Ishikawa (cell line): ENCODE data around the gene RNF115.

ENCODE experiments used
- CEBPB ChIP-seq: IDR thresholded peaks from 2 replicates; pipeline ENCODE4 v1.6.1; 2012
- CREB1 ChIP-seq: IDR thresholded peaks from 2 replicates; pipeline ENCODE4 v1.6.1; 2012; ENCODE audit warnings: low read depth
- EGR1 ChIP-seq: IDR thresholded peaks from 2 replicates; pipeline ENCODE4 v1.6.1; 2012
- EP300 ChIP-seq: IDR thresholded peaks from 2 replicates; pipeline ENCODE4 v1.6.1; 2012; ENCODE audit warnings: borderline replicate concordance
- FOXM1 ChIP-seq: IDR thresholded peaks from 2 replicates; pipeline ENCODE4 v1.6.1; 2012; ENCODE audit warnings: low read depth, borderline replicate concordance
- MAX ChIP-seq: IDR thresholded peaks from 2 replicates; pipeline ENCODE4 v1.6.1; 2012
- NFIC ChIP-seq: IDR thresholded peaks from 2 replicates; pipeline ENCODE4 v1.6.1; 2012
- RAD21 ChIP-seq: IDR thresholded peaks from 2 replicates; pipeline ENCODE4 v1.6.1; 2012; ENCODE audit warnings: low read depth
- REST ChIP-seq: IDR thresholded peaks from 2 replicates; pipeline ENCODE4 v1.6.1; 2012; ENCODE audit warnings: low read depth, mild to moderate bottlenecking
- TAF1 ChIP-seq: IDR thresholded peaks from 2 replicates; pipeline ENCODE4 v1.6.1; 2012; ENCODE audit warnings: low read depth, mild to moderate bottlenecking
- TCF12 ChIP-seq: IDR thresholded peaks from 2 replicates; pipeline ENCODE4 v1.6.1; 2012; ENCODE audit warnings: low read depth
- TEAD4 ChIP-seq: IDR thresholded peaks from 2 replicates; pipeline ENCODE4 v1.6.1; 2012
- USF1 ChIP-seq: IDR thresholded peaks from 2 replicates; pipeline ENCODE4 v1.6.1; 2012
- YY1 ChIP-seq: IDR thresholded peaks from 2 replicates; pipeline ENCODE4 v1.6.1; 2012; ENCODE audit warnings: low read depth
- ZBTB7A ChIP-seq: IDR thresholded peaks from 2 replicates; pipeline ENCODE4 v1.6.1; 2012; ENCODE audit warnings: low read depth

RNF115 gene

GRCh38 chr1:145740269-145740668, 83.6 kb downstream of the RNF115 start:
- TF ChIP-seq RAD21 (no peak), FOXM1 (no peak), EP300 (no peak), ZBTB7A (no peak), EGR1 (no peak), USF1 (no peak), MAX (no peak), TCF12 (no peak)

- TF ChIP-seq TCF12 (no peak), USF1 (no peak), EGR1 (no peak), TEAD4 (no peak), MAX (no peak), ZBTB7A (no peak)
Measured at GRCh38 chr1:145736191-145736590, 87.7 kb downstream of the RNF115 start.

GRCh38 chr1:145730900-145731299, 93.0 kb downstream of the RNF115 start:
- TF ChIP-seq CREB1 (no peak), TEAD4 (no peak), ZBTB7A (no peak), CEBPB (no peak), TCF12 (no peak), USF1 (no peak), EP300 (no peak), RAD21 (no peak), FOXM1 (no peak), MAX (no peak), YY1 (no peak), TAF1 (no peak), REST (no peak), NFIC (no peak), EGR1 (no peak)

GRCh38 chr1:145730467-145730866, 93.4 kb downstream of the RNF115 start:
- TF ChIP-seq EGR1: no peak
- TF ChIP-seq CREB1: no peak
- TF ChIP-seq FOXM1: no peak
- no peak for TF ChIP-seq MAX
- TF ChIP-seq REST: no peak
- no peak for TF ChIP-seq TAF1
- TF ChIP-seq CEBPB: no peak
- no peak for TF ChIP-seq TEAD4
- no peak for TF ChIP-seq EP300
- no peak for TF ChIP-seq TCF12
- no peak for TF ChIP-seq RAD21
- no peak for TF ChIP-seq ZBTB7A
- no peak for TF ChIP-seq USF1
- no peak for TF ChIP-seq NFIC
- no peak for TF ChIP-seq YY1

- TF ChIP-seq CEBPB (no peak), USF1 (no peak)
Measured at GRCh38 chr1:145729666-145730436, 94.0 kb downstream of the RNF115 start.
